HAP-1 (cell line): ENCODE results near the gene COPG1.
A peak's percentile ranks its signal among the peaks of the same experiment; 100 is the strongest.
"Not testable (repeated sequence)": the region's sequence is repeated elsewhere in the genome, so short reads cannot be mapped to it uniquely, and the experiment has no call there.

Experiments used
- DNase-seq, 2 experiments: peaks; one replicate each; pipeline ENCODE4 v3.0.0-alpha.2; 2016 to 2020; ENCODE audit warnings: low spot score in 2 of 2
- H3K27me3 ChIP-seq: fragments of 250-450 bp; sonication (Bioruptor Pico); 2 replicates; pipeline ENCODE4 v1.5.1; 2020; ENCODE audit warnings: low read depth, mild to moderate bottlenecking, moderate library complexity
- H3K36me3 ChIP-seq: fragments of 250-450 bp; sonication (Bioruptor Pico); replicated peaks from 2 replicates; pipeline ENCODE4 v1.5.1; 2020; ENCODE audit warnings: mild to moderate bottlenecking
- H3K4me1 ChIP-seq: fragments of 250-450 bp; sonication (Bioruptor Pico); 2 replicates; pipeline ENCODE4 v1.5.1; 2020; ENCODE audit warnings: mild to moderate bottlenecking
- H3K4me3 ChIP-seq: fragments of 250-450 bp; sonication (Bioruptor Pico); 2 replicates; pipeline ENCODE4 v1.5.1; 2020; ENCODE audit warnings: mild to moderate bottlenecking, moderate library complexity
- H3K9me3 ChIP-seq: fragments of 250-450 bp; sonication (Bioruptor Pico); 2 replicates; pipeline ENCODE4 v1.5.1; 2020; ENCODE audit warnings: mild to moderate bottlenecking, moderate library complexity
- in situ Hi-C: fragments of 300-500 bp; cut with MboI; formaldehyde crosslinking; loops from 3 replicates; pipeline ENCODE4 v1.14.3; 2020; ENCODE audit warnings: low sequenced_read_pairs, inconsistent platforms, mixed read lengths

COPG1 gene

DNA sequence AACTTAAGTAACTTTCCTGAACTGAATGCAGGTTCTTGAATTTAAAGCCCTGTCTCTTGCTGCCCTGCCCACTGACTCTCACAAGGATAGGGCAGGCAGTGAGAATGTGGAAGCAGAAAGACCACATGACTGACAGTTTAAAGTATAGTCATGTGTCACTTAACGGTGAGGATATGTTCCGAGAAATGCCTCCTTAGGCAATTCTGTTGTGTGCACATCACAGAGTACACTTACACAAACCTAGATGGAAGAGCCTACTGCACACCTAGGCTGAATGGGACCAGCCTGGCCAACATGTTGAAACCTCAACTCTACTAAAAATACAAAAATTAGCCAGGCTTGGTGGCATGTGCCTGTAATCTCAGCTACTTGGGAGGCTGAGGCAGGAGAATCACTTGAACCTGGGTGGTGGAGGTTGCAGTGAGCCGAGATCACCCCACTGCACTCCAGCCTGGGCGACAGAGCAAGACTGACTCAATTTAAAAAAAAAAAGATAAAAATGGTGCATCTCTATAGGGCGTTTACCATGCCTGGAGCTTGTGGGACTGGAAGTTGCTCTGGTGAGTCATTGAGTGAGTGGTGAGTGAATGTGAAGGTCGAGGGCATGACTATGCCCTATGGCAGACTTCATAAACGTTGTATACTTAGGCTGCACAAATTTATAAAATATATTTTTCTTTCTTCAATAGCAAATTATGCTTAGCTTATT, 18.9 kb upstream of the COPG1 start:
- H3K36me3 ChIP-seq, result no peaks in the 10 kb centered on the region
- H3K9me3 ChIP-seq, result no peaks in the 10 kb centered on the region
- DNase-seq, result no peak
- in situ Hi-C loops, result no loop called here
- H3K4me3 ChIP-seq, result no peak overlapping the region
- no peaks in the 10 kb centered on the region for H3K27me3 ChIP-seq
- no peaks in the 10 kb centered on the region for H3K4me1 ChIP-seq

DNA sequence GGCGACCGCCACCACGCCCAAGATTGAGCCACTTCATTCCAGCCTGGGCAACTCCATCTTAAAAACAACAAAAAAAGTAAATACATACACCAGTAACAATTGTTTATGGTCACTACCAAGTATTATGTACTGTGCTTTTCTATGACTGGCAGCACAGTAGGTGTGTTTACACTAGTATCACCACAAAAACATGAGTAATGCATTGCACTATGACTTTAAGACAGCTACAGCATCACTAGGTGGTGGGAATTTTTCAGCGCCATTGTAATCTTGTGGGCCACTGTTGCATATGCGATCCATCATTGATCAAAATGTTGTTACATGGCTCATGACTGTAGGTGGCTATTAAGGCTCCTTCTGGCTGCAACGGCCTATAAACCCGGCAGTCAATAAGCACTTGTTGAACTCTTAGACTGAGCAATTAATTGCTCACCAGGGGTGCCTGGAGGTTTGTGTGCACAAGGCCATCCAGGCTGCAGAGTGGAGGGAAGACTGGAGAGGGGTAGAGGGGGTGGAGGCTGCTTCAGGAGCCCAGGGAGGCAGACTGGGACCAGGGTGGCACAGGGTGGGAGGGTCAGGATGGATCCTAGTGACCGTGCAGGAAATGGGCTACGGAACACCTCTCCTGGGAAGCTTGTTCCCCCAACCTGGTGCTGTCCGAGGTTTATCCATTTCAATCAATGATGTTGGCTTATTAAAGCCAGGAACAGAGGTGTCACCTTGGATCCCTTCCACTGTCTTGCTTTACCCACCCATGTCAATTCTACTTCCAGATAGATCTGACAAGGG, 17.9 kb upstream of the COPG1 start:
- H3K9me3 ChIP-seq, result no peaks in the 10 kb centered on the region
- no peaks in the 10 kb centered on the region for H3K4me1 ChIP-seq
- no peaks in the 10 kb centered on the region for H3K36me3 ChIP-seq
- in situ Hi-C loops, result no loop called here
- H3K27me3 ChIP-seq, result no peaks in the 10 kb centered on the region
- no peak for DNase-seq
- H3K4me3 ChIP-seq, result no peak overlapping the region

DNA sequence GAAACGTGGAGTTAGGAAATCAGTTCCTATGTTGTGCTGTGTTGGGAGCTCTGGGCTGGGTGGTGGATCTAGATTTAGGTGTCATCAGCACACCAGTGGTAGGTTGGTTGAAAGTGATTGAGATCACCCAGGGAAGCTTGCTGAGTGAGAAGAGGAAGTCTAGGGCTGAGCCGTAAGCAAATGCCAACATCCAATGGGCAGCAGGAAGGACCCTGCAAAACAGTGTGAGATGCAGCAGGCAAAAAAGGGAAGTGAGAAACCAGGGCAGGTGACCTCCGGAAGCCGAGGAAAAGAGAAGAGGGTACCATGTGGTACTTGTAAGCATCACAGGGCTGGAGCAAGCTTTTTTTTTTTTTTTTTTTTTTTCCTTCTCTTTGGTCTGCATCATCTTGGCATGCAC, 15.9 kb upstream of the COPG1 start:
- Histone ChIP-seq H3K4me3 (no peak overlapping the region), H3K4me1 (no peaks in the 10 kb centered on the region), H3K9me3 (no peaks in the 10 kb centered on the region), H3K36me3 (no peaks in the 10 kb centered on the region), H3K27me3 (no peaks in the 10 kb centered on the region)
- no peak for DNase-seq
- in situ Hi-C loops, result no loop called here

DNA sequence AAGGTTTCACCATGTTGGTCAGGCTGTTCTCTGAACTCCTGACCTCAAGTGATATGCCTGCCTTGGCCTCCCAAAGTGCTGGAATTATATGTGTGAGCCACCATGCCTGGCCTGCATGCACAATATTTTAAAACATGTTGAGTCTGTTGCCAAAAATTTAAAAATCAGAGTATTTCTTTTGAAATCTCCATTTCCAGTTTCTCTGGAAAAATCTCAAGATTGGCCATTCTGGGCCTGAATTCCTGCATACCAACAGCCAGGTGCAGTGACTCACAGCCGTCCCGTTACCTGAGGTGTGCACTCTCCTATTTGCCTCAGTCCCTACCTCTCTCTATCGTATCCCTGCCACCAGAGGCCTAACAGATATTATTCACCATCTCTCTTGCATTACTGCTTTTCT, 15.0 kb upstream of the COPG1 start:
- in situ Hi-C loops, result no loop called here
- Histone ChIP-seq H3K36me3 (no peaks in the 10 kb centered on the region), H3K4me3 (no peak overlapping the region), H3K27me3 (no peaks in the 10 kb centered on the region), H3K9me3 (no peaks in the 10 kb centered on the region), H3K4me1 (no peaks in the 10 kb centered on the region)
- no peak for DNase-seq

DNA sequence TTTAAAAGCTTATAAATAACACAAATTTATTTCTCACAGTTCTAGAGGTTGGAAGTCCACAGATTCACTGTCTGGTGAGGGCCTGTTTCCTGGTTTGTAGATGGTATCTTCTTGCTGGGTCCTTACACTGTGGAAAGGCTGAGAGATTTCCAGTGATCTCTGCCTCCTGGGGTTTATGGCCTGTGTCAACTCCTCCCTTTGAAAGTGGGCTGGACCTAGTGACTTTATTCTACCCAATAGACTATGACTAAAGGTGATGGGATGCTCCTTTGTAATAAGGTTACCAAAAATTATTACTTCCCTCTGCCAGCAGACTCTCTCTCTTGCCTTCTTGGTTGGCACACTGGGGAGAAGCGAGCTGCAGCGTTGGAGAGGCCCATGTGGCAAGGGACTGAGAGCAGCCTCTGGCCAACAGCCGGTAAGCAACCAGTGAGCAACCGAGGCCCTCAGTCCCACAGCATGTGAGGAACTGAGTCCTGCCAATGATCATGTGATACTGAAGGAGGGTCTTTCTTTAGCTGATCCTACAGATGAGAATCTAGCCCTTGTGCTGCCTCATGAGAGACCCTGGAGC, 14.0 kb upstream of the COPG1 start:
- Histone ChIP-seq H3K9me3 (no peaks in the 10 kb centered on the region), H3K27me3 (no peaks in the 10 kb centered on the region), H3K4me1 (no peaks in the 10 kb centered on the region), H3K4me3 (no peak overlapping the region), H3K36me3 (no peaks in the 10 kb centered on the region)
- no peak for DNase-seq
- in situ Hi-C loops, result no loop called here

DNA sequence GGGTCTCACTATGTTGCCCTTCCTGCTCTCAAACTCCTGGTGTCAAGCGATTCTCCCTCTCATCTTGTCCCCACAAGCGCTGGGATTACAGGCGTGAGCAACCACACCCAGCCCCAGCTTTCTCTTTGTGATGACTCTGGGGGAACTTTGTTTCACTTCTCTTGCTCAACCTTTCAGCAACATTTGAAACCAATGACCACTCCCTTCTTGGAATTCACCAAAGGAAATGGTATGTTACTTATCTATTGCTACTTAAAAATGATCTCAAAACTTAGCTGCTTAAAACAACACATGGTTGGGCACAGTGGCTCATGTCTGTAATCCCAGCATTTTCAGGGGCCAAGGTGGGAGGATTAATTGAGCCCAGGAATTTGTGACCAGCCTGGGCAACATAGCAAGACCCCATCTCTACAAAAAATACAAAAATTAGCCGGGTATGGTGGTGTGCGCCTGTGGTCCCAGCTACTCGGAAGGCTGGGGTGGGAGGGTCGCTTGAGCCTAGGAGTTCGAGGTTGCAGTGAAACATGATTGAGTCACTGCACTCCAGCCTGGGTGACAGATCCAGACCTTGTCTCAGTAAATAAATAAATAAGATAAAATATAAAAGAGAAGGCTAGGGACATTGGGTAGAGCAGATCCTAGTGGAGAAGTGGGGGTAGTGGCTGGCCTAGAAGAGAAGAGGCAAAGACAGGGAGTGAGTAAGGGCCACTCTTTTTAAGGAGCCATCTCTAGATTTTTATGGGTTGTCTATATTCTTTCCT, 10.3 kb upstream of the COPG1 start:
- no peaks in the 10 kb centered on the region for H3K36me3 ChIP-seq
- H3K27me3 ChIP-seq, result no peaks in the 10 kb centered on the region
- no peak overlapping the region for H3K4me3 ChIP-seq
- in situ Hi-C loops, result no loop called here
- H3K4me1 ChIP-seq, result no peaks in the 10 kb centered on the region
- H3K9me3 ChIP-seq, result no peaks in the 10 kb centered on the region
- no peak for DNase-seq

DNA sequence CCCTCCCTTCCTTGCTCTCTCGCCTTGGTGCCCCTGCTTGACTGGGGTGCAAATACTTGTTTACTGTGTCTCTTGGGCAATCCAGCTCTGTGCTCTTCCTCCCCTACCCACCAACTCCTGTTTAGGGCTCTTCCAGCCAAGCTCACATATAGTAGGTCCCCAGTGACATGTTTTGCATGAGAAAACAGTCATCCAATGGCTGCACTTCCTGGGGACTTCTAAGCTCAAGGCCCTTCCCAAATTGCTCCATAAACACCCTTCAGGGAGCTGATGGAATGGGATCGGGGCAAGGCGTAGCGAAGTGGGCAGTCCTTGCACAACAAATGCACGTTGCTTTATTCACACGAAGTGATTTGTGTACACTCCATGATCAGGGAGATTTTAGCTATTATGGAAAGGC, 9.4 kb upstream of the COPG1 start:
- no peaks in the 10 kb centered on the region for H3K36me3 ChIP-seq
- no peaks in the 10 kb centered on the region for H3K4me1 ChIP-seq
- in situ Hi-C loops, result no loop called here
- H3K9me3 ChIP-seq, result no peaks in the 10 kb centered on the region
- no peak overlapping the region for H3K4me3 ChIP-seq
- no peak for DNase-seq
- H3K27me3 ChIP-seq, result no peaks in the 10 kb centered on the region

DNA sequence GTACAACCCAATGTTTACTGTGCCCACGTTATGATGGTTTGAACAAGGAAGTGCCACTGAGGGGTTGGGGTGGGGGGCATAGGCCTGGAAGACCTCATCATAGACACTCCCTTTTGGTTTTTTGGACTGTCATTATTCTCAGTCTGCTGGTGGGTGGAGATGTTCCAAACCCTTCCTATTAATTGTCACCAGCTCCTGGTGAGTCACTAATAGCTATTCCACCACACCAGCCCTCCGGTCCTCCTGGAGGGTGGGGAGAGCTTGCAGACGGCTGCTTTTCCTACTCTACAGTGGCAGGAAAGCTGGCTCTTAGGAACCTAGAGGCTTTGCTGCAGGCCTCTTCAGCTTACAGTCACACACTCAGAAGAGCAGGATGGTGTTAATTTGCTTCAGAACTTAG, 9.0 kb upstream of the COPG1 start:
- H3K36me3 ChIP-seq, result no peaks in the 10 kb centered on the region
- H3K9me3 ChIP-seq, result no peaks in the 10 kb centered on the region
- in situ Hi-C loops, result no loop called here
- no peaks in the 10 kb centered on the region for H3K27me3 ChIP-seq
- no peak overlapping the region for H3K4me3 ChIP-seq
- DNase-seq, result no peak
- H3K4me1 ChIP-seq, result no peaks in the 10 kb centered on the region; the same call in 1 of the 2 replicates

DNA sequence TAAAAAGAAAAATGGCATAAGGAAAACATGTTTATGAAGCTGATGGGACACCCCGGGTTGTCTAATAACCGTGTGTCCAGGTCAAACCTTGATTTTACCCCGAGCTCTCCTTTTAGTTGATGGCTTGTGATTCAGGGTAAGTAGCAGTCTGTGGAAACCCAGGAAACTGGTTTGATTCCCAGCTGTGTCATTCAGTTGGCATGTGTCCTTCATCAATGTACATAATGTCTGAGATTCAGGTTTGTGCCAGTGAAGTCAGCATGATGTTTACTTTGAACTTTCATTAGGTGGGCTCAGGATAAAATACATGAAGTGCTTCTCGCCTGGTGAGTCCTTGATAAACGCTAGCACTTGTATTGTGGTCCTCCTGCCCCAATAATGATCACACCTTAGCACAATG, 4.3 kb upstream of the COPG1 start:
- in situ Hi-C loops, result loop anchor here (5.0 kb wide), 1 partner anchor 273 kb away; no protein-coding TSS in a partner anchor
- H3K9me3 ChIP-seq, result no peaks in the 10 kb centered on the region
- H3K27me3 ChIP-seq, result no peaks in the 10 kb centered on the region
- DNase-seq, result no peak
- no peak overlapping the region for H3K4me3 ChIP-seq
- no peaks in the 10 kb centered on the region; the same call in 1 of the 2 replicates for H3K4me1 ChIP-seq
- no peaks in the 10 kb centered on the region for H3K36me3 ChIP-seq

DNA sequence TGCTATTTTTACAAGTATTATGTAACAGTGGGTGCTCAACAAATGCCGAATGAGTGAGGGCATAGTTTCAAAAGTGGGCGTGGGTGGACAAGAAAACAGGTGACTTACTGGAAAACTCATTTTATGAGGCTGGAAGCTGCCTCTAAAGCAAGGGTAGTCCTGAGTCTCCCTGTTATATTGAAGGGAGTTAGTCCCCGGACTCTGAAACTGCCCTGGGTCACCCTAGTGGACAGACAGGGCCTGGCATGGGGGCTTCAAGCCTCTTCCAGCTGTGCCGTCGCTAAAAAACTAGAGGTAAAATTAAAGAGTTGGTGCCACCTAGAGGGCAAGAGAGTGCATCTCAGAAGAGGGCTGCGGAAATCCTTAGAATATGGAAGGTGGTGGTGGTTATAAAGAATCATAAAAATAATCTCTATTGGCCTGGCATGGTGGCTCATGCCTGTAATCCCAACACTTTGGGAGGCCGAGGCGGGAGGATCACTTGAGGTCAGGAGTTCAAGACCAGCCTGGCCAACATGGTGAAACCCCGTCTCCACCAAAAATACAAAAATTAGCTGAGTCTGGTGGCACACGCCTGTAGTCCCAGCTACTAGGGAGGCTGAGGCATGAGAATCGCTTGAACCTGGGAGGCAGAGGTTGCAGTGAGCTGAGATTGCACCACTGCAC, 3.6 kb upstream of the COPG1 start:
- in situ Hi-C loops, result loop anchor here (5.0 kb wide), 1 partner anchor 273 kb away; no protein-coding TSS in a partner anchor
- not testable (repeated sequence) for H3K4me1 ChIP-seq, H3K9me3 ChIP-seq, H3K36me3 ChIP-seq, H3K4me3 ChIP-seq, H3K27me3 ChIP-seq
- peak; percentile 89 to 91 for DNase-seq

DNA sequence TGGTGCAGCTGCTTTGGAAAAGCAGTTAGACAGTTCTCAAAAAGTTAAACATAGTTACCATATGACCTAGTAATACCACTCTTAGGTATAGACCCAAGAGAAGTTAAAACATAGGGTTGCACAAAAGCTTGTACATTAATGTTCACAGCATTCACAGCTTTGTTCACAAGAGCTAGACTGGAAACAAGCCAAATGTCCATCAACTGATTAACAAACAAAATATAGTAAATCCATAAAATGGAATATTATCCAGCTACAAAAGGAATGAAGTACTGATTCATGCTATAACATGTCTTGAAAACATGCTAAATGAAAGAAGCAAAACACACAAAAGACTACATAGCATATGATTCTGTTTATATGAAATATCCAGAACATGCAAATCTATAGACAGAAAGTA, 2.8 kb upstream of the COPG1 start:
- Histone ChIP-seq H3K36me3 (peaks cover 4% of the 10 kb centered on the region), H3K4me3 (no peak overlapping the region), H3K9me3 (no peaks in the 10 kb centered on the region), H3K4me1 (peaks cover 3% of the 10 kb centered on the region), H3K27me3 (no peaks in the 10 kb centered on the region)
- DNase-seq, result no peak
- in situ Hi-C loops, result loop anchor here (5.0 kb wide), 1 partner anchor 274 kb away; no protein-coding TSS in a partner anchor

DNA sequence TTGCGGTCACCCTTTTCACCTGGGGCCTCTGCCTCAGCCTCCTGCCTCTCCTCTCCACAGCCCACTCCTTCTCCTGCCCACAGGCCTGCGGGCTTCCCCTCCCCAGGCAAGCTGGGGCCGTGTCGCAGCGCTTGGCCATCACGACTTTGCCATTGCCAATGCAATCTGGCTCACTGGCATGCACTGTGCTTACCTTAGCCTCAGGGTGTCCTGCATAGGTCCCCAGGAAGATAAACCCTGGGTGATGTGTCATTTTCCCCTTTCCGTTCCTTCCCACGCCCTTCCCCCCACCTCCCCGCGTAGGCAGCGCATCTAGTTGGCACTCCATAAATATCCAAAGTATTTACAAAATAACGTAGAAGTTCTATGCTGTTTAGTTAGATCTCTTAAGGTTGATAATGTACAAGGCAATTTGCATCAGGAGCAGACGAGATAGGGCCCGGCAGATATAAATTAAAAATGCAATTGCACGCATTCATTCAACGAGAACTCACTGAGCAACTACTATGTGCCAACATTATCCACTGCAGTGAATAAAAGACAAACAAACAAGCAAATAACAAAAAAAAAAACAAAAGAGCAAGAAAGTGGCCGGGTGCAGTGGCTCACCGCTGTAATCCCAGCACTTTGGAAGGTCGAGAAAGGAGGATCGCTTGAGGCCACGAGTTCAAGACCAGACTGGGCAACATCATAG, 973 bp upstream of the COPG1 start:
- Histone ChIP-seq H3K4me3 (peak overlapping the region; percentile 94), H3K4me1 (peaks cover 3% of the 10 kb centered on the region)
- in situ Hi-C loops, result loop anchor here (5.0 kb wide), 1 partner anchor 276 kb away; no protein-coding TSS in a partner anchor

DNA sequence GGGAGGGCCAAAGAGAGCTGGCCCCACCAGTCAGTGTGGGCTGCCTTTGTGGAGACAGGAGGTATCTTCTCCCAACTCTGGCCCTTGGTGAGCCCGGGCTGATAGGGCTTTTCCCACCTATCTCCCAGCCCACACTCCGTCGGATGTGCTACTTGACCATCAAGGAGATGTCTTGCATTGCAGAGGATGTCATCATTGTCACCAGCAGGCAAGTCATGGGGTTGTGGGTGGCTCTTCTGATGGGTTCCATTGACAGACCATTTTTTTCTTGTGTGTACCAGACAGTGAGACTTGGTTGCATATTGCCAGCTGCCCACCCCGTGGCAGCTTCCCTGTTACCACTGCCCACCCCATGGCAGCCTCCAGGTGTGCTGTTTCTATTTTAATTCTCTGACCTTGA, 3.3 kb downstream of the COPG1 start:
- in situ Hi-C loops, result no loop called here
- Histone ChIP-seq H3K9me3 (no peaks in the 10 kb centered on the region), H3K4me3 (no peak overlapping the region), H3K27me3 (no peaks in the 10 kb centered on the region), H3K4me1 (peaks cover 3% of the 10 kb centered on the region; the same call in 1 of the 2 replicates), H3K36me3 (peaks cover 60% of the 10 kb centered on the region)
- DNase-seq, result no peak

More for the DNA sequence above, 973 bp upstream of the COPG1 start:
- DNase-seq, result no peak
- Histone ChIP-seq H3K9me3 (no peaks in the 10 kb centered on the region), H3K36me3 (peaks cover 21% of the 10 kb centered on the region), H3K27me3 (no peaks in the 10 kb centered on the region)
